Endothelial cell of umbilical vein (primary cell): Measurements from ENCODE around the gene IPPK. TPM values are rescaled to one million over a fixed set of nuclear protein-coding genes. Genes with fewer than 3 reads are reported as not detected.

Source experiments
- BruUV-seq: library from RNA; stranded (reverse); fragments of 400-500 nt; replicated peaks from 2 replicates; lab custom pipeline; 2021; lab: Mats Ljungman, UMichigan
- CTCF ChIA-PET: fragments of 300-600, 350-600 bp; sonication (Branson Sonifier 250); formaldehyde crosslinking; loops from one replicate; lab custom pipeline; 2021; ENCODE audit warnings: antibody characterized with exemption, inconsistent platforms; lab: Charles Lee
- POLR2A ChIA-PET: fragments of 300-600, 350-600 bp; sonication (Branson Sonifier 250); formaldehyde crosslinking; loops from one replicate; lab custom pipeline; 2021; ENCODE audit warnings: antibody characterized with exemption, inconsistent platforms; lab: Charles Lee
- DNase-seq: peaks from one replicate; pipeline ENCODE4 v3.0.0-alpha.2; 2011; ENCODE audit warnings: low read depth, low spot score
- FAIRE-seq: peaks from 2 replicates; lab custom pipeline; 2011; peaks lifted over from hg19 to GRCh38; lab: Jason Lieb, UNC
- H2AFZ ChIP-seq: 2 replicates; pipeline ENCODE4 v1.6.0; 2012; ENCODE audit warnings: low read depth, low read length, control low read depth, inconsistent platforms
- H3K27ac ChIP-seq: 2 replicates; pipeline ENCODE4 v1.5.1; 2011; ENCODE audit warnings: low read depth, mild to moderate bottlenecking, control low read depth, low read length, moderate library complexity; ENCODE audit not compliant: insufficient read depth
- H3K27me3 ChIP-seq, 2 experiments: 2 replicates each; pipeline versions ENCODE4 v1.6.0 to v1.6.1; 2011; ENCODE audit warnings: low read length in 2 of 2, mixed read lengths in 1 of 2; ENCODE audit not compliant: control insufficient read depth in 2 of 2, insufficient read depth in 2 of 2
- H3K36me3 ChIP-seq, 2 experiments: 2 replicates in 1 of 2; 3 replicates in 1 of 2; pipeline ENCODE4 v1.5.1; 2011; ENCODE audit warnings: low read length in 2 of 2, mild to moderate bottlenecking in 1 of 2, moderate library complexity in 1 of 2; ENCODE audit not compliant: control insufficient read depth in 2 of 2, insufficient read depth in 2 of 2; ENCODE audit errors: extremely low read depth in 1 of 2
- H3K4me1 ChIP-seq: 3 replicates; pipeline ENCODE4 v1.5.1; 2011; ENCODE audit warnings: mild to moderate bottlenecking, low read length; ENCODE audit not compliant: control insufficient read depth, insufficient read depth; ENCODE audit errors: extremely low read depth
- H3K4me2 ChIP-seq: 2 replicates; pipeline ENCODE4 v1.6.1; 2011; ENCODE audit warnings: low read length, control low read depth, mixed read lengths; ENCODE audit not compliant: insufficient read depth
- H3K4me3 ChIP-seq, 3 experiments: fragments of 200-600 bp in 1 of 3; sonication (generic), shearing (Covaris generic) in 1 of 3; replicated peaks in 1 of 3; 2 replicates each; pipeline ENCODE4 v1.5.1; 2011 to 2016; ENCODE audit warnings: control low read depth in 3 of 3, low read length in 3 of 3, mild to moderate bottlenecking in 2 of 3, inconsistent platforms in 1 of 3, low read depth in 1 of 3, moderate library complexity in 1 of 3; ENCODE audit not compliant: insufficient read depth in 1 of 3
- H3K79me2 ChIP-seq: 2 replicates; pipeline ENCODE4 v1.6.0; 2012; ENCODE audit warnings: low read length, inconsistent platforms; ENCODE audit not compliant: control insufficient read depth, insufficient read depth
- H3K9ac ChIP-seq: replicated peaks from 2 replicates; pipeline ENCODE3; 2011; ENCODE audit warnings: low read length, control low read depth; ENCODE audit not compliant: insufficient read depth; ENCODE audit errors: extremely low read depth
- H3K9me1 ChIP-seq: replicated peaks from 3 replicates; pipeline ENCODE4 v1.6.0; 2011; ENCODE audit warnings: mild to moderate bottlenecking, low read length; ENCODE audit not compliant: control insufficient read depth, insufficient read depth; ENCODE audit errors: extremely low read depth
- H3K9me3 ChIP-seq: replicated peaks from 2 replicates; pipeline ENCODE4 v1.5.1; 2012; ENCODE audit warnings: low read length, inconsistent platforms; ENCODE audit not compliant: control insufficient read depth, insufficient read depth
- H4K20me1 ChIP-seq: replicated peaks from 2 replicates; pipeline ENCODE3; 2011; ENCODE audit warnings: mild to moderate bottlenecking, low read length; ENCODE audit not compliant: control insufficient read depth, insufficient read depth; ENCODE audit errors: extremely low read depth
- EZH2 ChIP-seq: IDR thresholded peaks from 2 replicates; pipeline ENCODE4 v1.6.1; 2012; ENCODE audit warnings: borderline replicate concordance, low read depth, mild to moderate bottlenecking, moderate library complexity, low read length, inconsistent platforms; ENCODE audit not compliant: severe bottlenecking
- FOS ChIP-seq: IDR thresholded peaks from 2 replicates; pipeline ENCODE4 v1.6.1; 2011; ENCODE audit warnings: mild to moderate bottlenecking, low read length, moderate library complexity, borderline replicate concordance; ENCODE audit not compliant: insufficient read depth
- GATA2 ChIP-seq: IDR thresholded peaks from 2 replicates; pipeline ENCODE4 v1.7.0; 2011; ENCODE audit warnings: low read depth, mild to moderate bottlenecking, moderate library complexity, mixed read lengths, low read length; ENCODE audit not compliant: insufficient read length, insufficient read depth
- JUN ChIP-seq: IDR thresholded peaks from 2 replicates; pipeline ENCODE4 v1.6.1; 2011; ENCODE audit warnings: borderline replicate concordance, low read depth; ENCODE audit not compliant: insufficient read length, insufficient read depth
- MYC ChIP-seq: IDR thresholded peaks from one replicate; pipeline ENCODE4 v1.6.1; 2011; ENCODE audit warnings: mild to moderate bottlenecking, low read depth, low read length
- POLR2A ChIP-seq: IDR thresholded peaks from 2 replicates; pipeline ENCODE4 v1.6.1; 2012; ENCODE audit warnings: low read depth, mild to moderate bottlenecking, control low read depth, low read length
- POLR2AphosphoS5 ChIP-seq: IDR thresholded peaks from 2 replicates; pipeline ENCODE4 v1.6.1; 2012; ENCODE audit warnings: low read depth, mild to moderate bottlenecking, control low read depth, low read length, moderate library complexity; ENCODE audit not compliant: insufficient read depth
- dilution Hi-C: fragments of 300-500 bp; cut with MboI; formaldehyde crosslinking; loops from one replicate; pipeline ENCODE4 v1.15.0; 2019; ENCODE audit warnings: low sequenced_read_pairs; ENCODE audit not compliant: extremely low pct_ligation_motif_present
- intact Hi-C: fragments of 100-400 bp; cut with micrococcal nuclease; formaldehyde crosslinking; loops from one replicate; pipeline ENCODE4 v1.10.0; 2022
- polyA plus RNA-seq, 4 experiments: library from polyadenylated mRNA; depleted of rRNA in 3 of 4; stranded (reverse) in 3 of 4; unstranded in 1 of 4; fragments of >200 nt; gene quantifications; 2 replicates each; pipeline versions ENCODE4 v1.2.1 to v1.2.3, GENCODE V29; 2011 to 2012; ENCODE audit warnings: missing spikeins in 1 of 4
- total RNA-seq: library from RNA; stranded (reverse); gene quantifications from 2 replicates; pipeline ENCODE4 v1.2.3, GENCODE V29; 2021
- TF ChIP-seq, protein P1 (sequence below): IDR thresholded peaks from 2 replicates; pipeline ENCODE4 v1.6.1; 2011; ENCODE audit not compliant: insufficient read depth, insufficient read length
- TF ChIP-seq, protein P2 (sequence below), 2 donors: IDR thresholded peaks; 1 replicate in 1 of 2; 2 replicates in 1 of 2; pipeline ENCODE4 v1.5.1; 2011; ENCODE audit warnings: low read length in 2 of 2, mild to moderate bottlenecking in 2 of 2, moderate library complexity in 2 of 2, control low read depth in 1 of 2, inconsistent platforms in 1 of 2, low read depth in 1 of 2; ENCODE audit not compliant: insufficient read depth in 1 of 2; ENCODE audit errors: extremely low read depth in 1 of 2

Gene IPPK
- total and polyA plus RNA-seq, 2 donors (not counting 3 experiments of a cell fraction or from before 2014, with no cell fraction given) = 14.0 to 28.0 TPM

DNA sequence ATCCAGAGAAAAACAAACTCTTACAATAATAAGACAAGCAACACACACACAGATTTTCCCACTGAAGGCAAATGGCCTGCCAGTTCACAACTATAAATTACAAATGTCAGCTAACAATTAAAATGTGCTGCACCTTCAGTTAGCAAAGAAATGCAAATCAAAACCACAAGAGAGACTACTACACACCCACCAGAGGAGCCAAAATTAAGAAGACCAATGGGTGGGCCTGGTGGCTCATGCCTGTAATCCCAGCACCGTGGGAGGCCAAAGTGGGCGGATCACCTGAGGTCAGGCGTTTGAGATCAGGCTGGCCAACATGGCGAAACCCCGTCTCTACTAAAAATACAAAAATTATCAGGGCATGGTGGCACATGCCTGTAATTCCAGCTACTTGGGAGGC lies 15.1 kb upstream of the IPPK start:
- H3K4me1 ChIP-seq = no peaks in the 10 kb centered on the region
- H3K9me1 ChIP-seq = no peaks in the 10 kb centered on the region
- H3K27me3 ChIP-seq = no peaks in the 10 kb centered on the region
- dilution Hi-C loops (no loop called here), intact Hi-C loops (no loop called here)
- no TSS peak for BruUV-seq
- no peak for FAIRE-seq
- ChIA-PET CTCF (interaction anchor here (1.0 kb wide), 1 partner anchor 32 kb away, joined by 3 read pairs; no protein-coding TSS in a partner anchor), POLR2A (no interaction called here)
- TF ChIP-seq, protein P1, sequence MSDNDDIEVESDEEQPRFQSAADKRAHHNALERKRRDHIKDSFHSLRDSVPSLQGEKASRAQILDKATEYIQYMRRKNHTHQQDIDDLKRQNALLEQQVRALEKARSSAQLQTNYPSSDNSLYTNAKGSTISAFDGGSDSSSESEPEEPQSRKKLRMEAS = no peak
- no peak for TF ChIP-seq MYC
- no peaks in the 10 kb centered on the region for H4K20me1 ChIP-seq
- H3K9ac ChIP-seq = no peak overlapping the region
- H3K27ac ChIP-seq = no peak overlapping the region
- H3K9me3 ChIP-seq = no peaks in the 10 kb centered on the region
- H3K4me3 ChIP-seq = no peak overlapping the region
- no peaks in the 10 kb centered on the region for H3K79me2 ChIP-seq
- no peak overlapping the region for H3K4me2 ChIP-seq
- H3K36me3 ChIP-seq = no peaks in the 10 kb centered on the region
- DNase-seq = no peak
- no peak overlapping the region for H2AFZ ChIP-seq

DNA sequence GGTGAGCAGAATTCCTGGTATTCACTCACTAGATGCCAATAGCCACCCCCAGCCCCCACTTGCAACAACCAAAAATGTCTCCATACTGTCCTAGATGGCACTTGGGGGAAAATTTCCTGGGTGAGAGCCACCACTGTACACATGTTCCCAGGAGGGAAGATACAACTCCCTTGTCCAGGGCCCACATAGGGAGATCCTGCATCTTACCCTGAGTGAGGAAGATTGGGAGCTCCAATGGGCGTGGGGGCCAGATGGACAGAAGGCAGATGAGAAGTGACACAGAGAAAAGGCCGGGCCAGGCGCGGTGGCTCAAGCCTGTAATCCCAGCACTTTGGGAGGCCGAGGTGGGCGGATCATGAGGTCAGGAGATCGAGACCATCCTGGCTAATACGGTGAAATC lies 12.3 kb upstream of the IPPK start:
- H3K9ac ChIP-seq = no peak overlapping the region
- no peak overlapping the region for H3K4me2 ChIP-seq
- H3K36me3 ChIP-seq = no peaks in the 10 kb centered on the region
- dilution Hi-C loops (no loop called here), intact Hi-C loops (no loop called here)
- no peaks in the 10 kb centered on the region for H3K9me3 ChIP-seq
- FAIRE-seq = no peak
- CTCF ChIA-PET = no interaction called here
- no peak overlapping the region for H3K27ac ChIP-seq
- H3K79me2 ChIP-seq = no peaks in the 10 kb centered on the region
- H2AFZ ChIP-seq = no peak overlapping the region
- no TSS peak for BruUV-seq
- no peaks in the 10 kb centered on the region for H3K4me1 ChIP-seq
- no peak overlapping the region for H3K4me3 ChIP-seq
- no peak for TF ChIP-seq JUN
- TF ChIP-seq MYC = no peak
- TF ChIP-seq, protein P2, sequence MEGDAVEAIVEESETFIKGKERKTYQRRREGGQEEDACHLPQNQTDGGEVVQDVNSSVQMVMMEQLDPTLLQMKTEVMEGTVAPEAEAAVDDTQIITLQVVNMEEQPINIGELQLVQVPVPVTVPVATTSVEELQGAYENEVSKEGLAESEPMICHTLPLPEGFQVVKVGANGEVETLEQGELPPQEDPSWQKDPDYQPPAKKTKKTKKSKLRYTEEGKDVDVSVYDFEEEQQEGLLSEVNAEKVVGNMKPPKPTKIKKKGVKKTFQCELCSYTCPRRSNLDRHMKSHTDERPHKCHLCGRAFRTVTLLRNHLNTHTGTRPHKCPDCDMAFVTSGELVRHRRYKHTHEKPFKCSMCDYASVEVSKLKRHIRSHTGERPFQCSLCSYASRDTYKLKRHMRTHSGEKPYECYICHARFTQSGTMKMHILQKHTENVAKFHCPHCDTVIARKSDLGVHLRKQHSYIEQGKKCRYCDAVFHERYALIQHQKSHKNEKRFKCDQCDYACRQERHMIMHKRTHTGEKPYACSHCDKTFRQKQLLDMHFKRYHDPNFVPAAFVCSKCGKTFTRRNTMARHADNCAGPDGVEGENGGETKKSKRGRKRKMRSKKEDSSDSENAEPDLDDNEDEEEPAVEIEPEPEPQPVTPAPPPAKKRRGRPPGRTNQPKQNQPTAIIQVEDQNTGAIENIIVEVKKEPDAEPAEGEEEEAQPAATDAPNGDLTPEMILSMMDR (IDR thresholded peaks at IDR 0.05; ENCODE audit: extremely low read depth in 1 of 2, insufficient read depth in 1 of 2, low read depth in 1 of 2, low read length in 2 of 2) = no peak
- TF ChIP-seq, protein P1 = no peak
- TF ChIP-seq FOS = no peak
- no peak for TF ChIP-seq POLR2A
- no peak for TF ChIP-seq GATA2
- no peak for TF ChIP-seq EZH2
- no peak for TF ChIP-seq POLR2AphosphoS5
- no peaks in the 10 kb centered on the region for H3K27me3 ChIP-seq
- POLR2A ChIA-PET = no interaction called here
- no peaks in the 10 kb centered on the region for H4K20me1 ChIP-seq
- no peaks in the 10 kb centered on the region for H3K9me1 ChIP-seq
- DNase-seq = no peak
